ENCODE measurements around the gene KIF5B.

DNA sequence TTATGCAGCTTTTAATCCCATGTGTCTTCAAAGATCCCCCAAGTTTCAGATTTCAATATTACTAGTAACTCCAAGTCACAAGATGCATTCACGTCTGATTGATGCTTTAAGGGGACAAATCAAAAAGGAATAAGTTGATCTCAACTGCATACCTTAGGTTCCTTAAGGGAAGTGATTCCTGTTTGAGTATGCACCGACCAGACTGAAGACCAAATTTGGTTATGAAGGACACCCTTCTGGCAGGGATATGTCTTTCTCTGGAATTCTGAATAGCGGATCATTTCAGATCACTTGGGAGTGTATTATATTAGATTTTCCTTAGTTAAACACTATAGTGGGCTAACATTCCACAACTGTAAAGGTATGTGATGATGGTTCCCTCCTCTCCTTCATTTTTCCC, 4.3 kb downstream of the KIF5B start:
- TF ChIP-seq, protein P1, sequence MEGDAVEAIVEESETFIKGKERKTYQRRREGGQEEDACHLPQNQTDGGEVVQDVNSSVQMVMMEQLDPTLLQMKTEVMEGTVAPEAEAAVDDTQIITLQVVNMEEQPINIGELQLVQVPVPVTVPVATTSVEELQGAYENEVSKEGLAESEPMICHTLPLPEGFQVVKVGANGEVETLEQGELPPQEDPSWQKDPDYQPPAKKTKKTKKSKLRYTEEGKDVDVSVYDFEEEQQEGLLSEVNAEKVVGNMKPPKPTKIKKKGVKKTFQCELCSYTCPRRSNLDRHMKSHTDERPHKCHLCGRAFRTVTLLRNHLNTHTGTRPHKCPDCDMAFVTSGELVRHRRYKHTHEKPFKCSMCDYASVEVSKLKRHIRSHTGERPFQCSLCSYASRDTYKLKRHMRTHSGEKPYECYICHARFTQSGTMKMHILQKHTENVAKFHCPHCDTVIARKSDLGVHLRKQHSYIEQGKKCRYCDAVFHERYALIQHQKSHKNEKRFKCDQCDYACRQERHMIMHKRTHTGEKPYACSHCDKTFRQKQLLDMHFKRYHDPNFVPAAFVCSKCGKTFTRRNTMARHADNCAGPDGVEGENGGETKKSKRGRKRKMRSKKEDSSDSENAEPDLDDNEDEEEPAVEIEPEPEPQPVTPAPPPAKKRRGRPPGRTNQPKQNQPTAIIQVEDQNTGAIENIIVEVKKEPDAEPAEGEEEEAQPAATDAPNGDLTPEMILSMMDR (IDR thresholded peaks at IDR 0.05; ENCODE audit: low read depth, low read length, missing input control), result no peak
- TF ChIP-seq EGR1 (IDR thresholded peaks at IDR 0.05; ENCODE audit: low read depth in 2 of 2), result no peak
- TF ChIP-seq REST (IDR thresholded peaks at IDR 0.05), result no peak
- no peak for TF ChIP-seq TAF1 (conservative IDR thresholded peaks at IDR 0.05)
- TF ChIP-seq RAD21 (IDR thresholded peaks at IDR 0.05), result no peak
- TF ChIP-seq GABPA (IDR thresholded peaks at IDR 0.05 in 1 of 2, conservative IDR thresholded peaks at IDR 0.05 in 1 of 2), result no peak
- TF ChIP-seq ATF3 (IDR thresholded peaks at IDR 0.05), result no peak
- TF ChIP-seq JUND (IDR thresholded peaks at IDR 0.05), result no peak
- TF ChIP-seq, protein P2, sequence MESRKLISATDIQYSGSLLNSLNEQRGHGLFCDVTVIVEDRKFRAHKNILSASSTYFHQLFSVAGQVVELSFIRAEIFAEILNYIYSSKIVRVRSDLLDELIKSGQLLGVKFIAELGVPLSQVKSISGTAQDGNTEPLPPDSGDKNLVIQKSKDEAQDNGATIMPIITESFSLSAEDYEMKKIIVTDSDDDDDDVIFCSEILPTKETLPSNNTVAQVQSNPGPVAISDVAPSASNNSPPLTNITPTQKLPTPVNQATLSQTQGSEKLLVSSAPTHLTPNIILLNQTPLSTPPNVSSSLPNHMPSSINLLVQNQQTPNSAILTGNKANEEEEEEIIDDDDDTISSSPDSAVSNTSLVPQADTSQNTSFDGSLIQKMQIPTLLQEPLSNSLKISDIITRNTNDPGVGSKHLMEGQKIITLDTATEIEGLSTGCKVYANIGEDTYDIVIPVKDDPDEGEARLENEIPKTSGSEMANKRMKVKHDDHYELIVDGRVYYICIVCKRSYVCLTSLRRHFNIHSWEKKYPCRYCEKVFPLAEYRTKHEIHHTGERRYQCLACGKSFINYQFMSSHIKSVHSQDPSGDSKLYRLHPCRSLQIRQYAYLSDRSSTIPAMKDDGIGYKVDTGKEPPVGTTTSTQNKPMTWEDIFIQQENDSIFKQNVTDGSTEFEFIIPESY (IDR thresholded peaks at IDR 0.05), result no peak

All from liver (tissue), 3 donors.